Jurkat, Clone E6-1 (cell line): ENCODE results near the gene KRT4. TPM values are rescaled to one million over a fixed set of nuclear protein-coding genes. Genes with fewer than 3 reads are reported as not detected.
"Not testable (repeated sequence)": the region's sequence is repeated elsewhere in the genome, so short reads cannot be mapped to it uniquely, and the experiment has no call there.

ENCODE experiments used
- DNase-seq: peaks from one replicate; pipeline ENCODE4 v3.0.0-alpha.2; 2011; ENCODE audit warnings: low read depth, low spot score
- H3K4me3 ChIP-seq: 2 replicates; pipeline ENCODE4 v1.5.1; 2011; ENCODE audit warnings: mild to moderate bottlenecking, low read length, control low read depth, moderate library complexity
- polyA plus RNA-seq: library from polyadenylated mRNA; unstranded; fragments of >200 nt; gene quantifications from one replicate; pipeline ENCODE4 v1.2.1, GENCODE V29; 2012; ENCODE audit warnings: missing spikeins; ENCODE audit not compliant: insufficient read length, insufficient read depth

KRT4 gene
- not detected for polyA plus RNA-seq

GRCh38 chr12:52813885-52814709 lies at the start of gene KRT4:
TSS of gene KRT4 (minus strand) at chr12:52814116. CDS start at chr12:52814058, 58 bp downstream.
- DNase-seq: no peak
- H3K4me3 ChIP-seq: no peak within 1 kb of the TSS

DNA sequence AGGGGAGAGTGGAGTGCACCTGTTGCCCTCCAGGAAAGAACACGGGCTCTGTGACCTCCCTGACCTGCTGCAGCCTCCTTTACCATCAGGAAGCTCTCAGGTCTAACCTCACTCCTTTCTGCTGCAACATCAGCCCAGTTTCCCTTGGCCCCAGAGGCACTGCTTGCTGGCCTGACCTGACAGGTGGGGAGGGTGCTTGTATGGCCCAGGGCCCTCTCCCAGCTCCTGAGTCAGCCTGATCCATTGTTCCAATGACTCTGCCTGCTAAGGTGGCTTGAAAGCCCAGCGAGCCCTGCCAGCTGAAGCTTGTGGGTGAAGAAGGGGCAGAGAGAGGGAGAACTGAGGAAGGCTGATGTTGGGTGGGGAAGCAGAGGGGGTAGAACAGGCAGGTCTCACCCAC lies 48.1 kb upstream of the KRT4 start:
- no peak for DNase-seq
- H3K4me3 ChIP-seq: no peak overlapping the region

DNA sequence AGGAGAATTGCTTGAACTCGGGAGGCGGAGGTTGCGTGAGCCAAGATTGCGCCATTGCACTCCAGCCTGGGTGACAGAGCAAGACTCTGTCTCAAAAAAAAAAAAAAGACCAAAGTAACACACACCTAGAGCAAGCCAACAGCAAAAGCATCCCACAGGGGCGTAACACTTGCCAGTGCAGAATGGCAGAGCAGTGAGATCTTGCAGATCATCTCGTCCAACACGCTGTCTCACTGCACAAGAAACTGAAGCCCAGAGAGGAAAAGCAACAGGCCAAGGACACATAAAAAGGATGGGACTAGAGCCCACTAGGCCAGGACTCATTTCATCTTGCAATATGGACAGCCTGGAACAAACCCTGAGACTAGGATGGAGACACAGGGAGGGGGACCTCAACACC lies 47.6 kb upstream of the KRT4 start:
- DNase-seq: no peak
- H3K4me3 ChIP-seq: no peak overlapping the region

- H3K4me3 ChIP-seq: no peak overlapping the region
- DNase-seq: no peak
These were observed 46.3 kb upstream of the KRT4 start for GRCh38 chr12:52860102-52860823.

DNA sequence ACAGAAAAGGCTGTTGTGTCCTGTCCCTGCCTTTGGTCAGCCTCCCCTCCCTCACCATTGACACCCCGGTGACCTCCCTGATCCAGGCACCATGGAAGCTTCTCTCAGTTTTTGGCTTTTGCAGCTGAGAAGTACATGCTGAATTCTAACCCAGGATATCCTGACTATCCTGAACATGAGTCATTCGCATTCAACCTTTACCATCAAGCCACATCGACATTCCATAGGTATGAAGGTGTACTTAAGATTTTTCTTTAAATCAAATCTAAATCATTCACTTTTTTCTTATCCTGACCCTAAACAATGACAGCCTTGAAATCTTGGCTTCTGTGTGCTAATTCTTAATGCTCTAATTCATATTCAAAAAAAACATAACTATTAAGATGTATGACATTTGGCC lies 43.6 kb upstream of the KRT4 start:
- no peak overlapping the region for H3K4me3 ChIP-seq
- DNase-seq: no peak

DNA sequence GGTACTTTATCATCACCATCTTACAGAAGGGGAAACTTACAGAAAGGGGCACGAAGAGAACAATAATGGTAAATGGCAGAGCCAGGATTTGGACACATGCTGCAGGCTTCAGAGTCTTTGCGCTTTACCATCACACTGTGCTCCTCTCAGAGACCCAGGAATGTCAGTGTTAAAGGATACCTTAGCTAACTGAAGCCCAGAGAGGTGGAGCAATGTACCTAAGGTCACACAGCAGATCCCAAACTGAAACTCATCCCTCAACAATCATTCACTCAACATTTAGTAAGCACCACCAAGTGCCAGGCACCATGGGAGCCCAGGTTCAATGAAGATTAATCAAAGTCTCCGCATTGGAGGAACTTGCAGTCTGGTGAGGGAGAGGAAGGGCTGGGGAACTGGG lies 42.9 kb upstream of the KRT4 start:
- DNase-seq: no peak

GRCh38 chr12:52856077-52856476 lies 42.2 kb upstream of the KRT4 start:
- not testable (repeated sequence) for DNase-seq, H3K4me3 ChIP-seq

More for the DNA sequence above, 42.9 kb upstream of the KRT4 start:
- H3K4me3 ChIP-seq: no peak overlapping the region

GRCh38 chr12:52851787-52852186 lies 37.9 kb upstream of the KRT4 start:
- no peak overlapping the region for H3K4me3 ChIP-seq
- DNase-seq: no peak

DNA sequence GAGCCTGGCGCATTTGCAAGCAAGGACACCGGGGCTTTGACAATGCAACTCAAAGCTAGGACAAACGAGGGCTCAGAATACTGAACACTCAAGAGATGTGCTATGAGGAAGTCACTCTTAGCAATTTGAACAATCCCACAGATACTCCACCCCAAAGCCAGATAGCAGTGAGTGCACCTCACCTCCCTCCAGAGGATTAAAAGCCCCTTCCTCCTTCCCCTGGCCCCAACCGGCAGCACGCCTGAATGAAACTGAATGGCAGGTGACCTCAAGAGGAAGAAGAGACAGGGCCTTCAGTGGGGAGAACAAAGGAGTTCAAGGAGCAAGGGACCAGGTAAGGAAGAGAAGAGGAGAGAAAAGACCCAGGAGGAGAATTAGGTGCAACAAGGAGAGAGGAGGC lies 36.8 kb upstream of the KRT4 start:
- DNase-seq: no peak
- H3K4me3 ChIP-seq: no peak overlapping the region

DNA sequence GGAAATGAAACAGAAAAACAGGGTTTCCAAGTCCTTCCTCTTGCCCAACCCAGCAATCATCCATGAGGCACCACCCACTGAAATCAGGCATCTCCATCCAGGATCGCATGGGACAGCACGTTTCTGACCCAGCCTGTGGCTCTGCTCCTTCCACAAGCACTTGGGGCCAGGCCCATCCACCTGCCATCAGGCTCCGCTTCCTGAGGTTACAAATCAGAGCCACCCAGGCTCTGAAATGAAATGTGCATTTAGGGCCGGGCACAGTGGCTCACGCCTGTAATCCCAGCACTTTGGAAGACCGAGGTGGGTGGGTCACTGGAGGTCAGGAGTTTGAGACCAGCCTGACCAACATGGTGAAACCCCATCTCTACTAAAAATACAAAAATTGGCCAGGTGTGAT lies 35.6 kb upstream of the KRT4 start:
- H3K4me3 ChIP-seq: no peak overlapping the region

DNA sequence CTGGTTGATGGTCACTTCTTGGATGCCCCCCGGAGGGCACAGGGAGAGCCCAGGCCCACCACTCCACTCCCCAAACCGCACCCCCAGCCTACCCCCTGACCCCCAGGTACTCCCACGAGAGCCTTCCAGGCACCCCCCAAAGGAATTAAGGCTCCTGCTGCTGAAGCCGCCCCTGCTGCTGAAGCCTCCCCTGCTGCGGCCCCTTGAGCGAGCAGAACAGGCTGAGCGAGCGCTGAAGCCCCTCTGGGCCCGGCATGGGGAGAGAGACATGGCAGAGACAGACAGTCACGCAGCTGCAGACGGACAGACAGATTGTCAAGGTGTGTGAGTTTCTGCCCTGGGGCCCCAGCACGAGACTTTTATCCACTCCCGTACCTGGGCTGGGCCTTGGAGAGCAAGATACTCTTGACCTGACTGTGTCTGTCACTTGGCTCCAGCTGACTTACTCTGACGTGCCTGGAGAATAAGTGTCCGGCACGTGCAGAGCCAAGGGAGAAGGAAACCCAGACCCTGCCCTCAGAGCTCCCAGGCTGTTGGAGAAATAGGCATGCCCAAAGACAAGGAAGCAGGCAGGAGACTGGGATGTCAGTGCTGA lies 34.8 kb upstream of the KRT4 start, which contains the start of gene KRT78:
KRT78 (minus strand) TSS at position 334 of the 595 bp plus-strand sequence; CDS start at position 270, 64 bp downstream.
- H3K4me3 ChIP-seq: no peak within 1 kb of the TSS
- no peak for DNase-seq

More for the DNA sequence above, 35.6 kb upstream of the KRT4 start:
- DNase-seq: no peak

- DNase-seq: no peak
- H3K4me3 ChIP-seq: no peak overlapping the region
These were observed 33.6 kb upstream of the KRT4 start for GRCh38 chr12:52847335-52848102.

DNA sequence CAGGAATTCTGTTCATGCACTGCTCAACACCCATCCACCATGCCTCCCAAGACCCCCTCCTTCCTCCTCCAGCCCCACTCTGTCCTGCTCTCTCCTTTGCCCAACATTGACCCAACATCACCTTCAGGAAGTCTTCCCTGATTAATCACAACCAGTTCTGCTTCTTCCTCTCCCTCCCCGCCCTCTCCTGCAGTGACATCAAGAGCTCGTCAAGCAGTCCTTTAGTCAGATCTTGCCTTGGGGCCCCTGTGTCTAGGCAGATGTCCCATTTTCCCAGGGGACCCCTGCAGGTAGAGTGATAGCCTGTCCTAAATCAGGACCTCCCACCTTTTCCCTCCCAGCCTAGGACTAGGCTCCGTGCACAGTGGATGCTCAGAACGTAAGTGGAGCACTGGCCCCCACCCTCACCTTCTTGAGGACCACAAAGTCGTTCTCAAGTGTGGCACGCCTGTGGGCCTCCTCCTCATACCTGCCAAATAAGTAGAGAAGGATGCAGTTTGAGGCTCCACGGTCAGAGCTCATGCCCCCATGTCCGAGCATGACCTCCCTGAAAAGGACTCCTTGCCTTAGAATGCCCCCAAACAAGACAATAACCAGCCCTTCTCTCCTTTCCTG lies 32.5 kb upstream of the KRT4 start:
- no peak for DNase-seq
- no peak overlapping the region for H3K4me3 ChIP-seq

- DNase-seq: no peak
- no peak overlapping the region for H3K4me3 ChIP-seq
These were observed 32.0 kb upstream of the KRT4 start for GRCh38 chr12:52845946-52846345.

DNA sequence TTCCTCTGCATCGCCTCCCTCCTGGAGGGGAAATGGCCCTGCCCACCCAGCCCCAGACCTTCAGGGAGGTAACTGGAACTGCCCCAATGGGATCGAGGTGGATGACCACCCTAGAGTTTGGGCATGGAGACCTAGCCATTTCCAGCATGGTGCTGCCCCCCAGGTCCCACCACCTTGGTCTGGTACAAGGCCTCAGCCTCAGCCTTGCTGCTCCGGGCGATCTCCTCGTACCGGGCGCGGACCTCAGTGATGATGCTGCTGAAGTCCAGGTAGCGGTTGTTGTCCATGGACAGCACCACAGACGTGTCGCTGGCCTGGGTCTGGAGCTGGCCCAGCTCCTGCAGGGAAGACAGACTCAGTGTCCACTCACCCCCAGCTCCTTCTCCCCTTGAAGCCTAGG lies 30.5 kb upstream of the KRT4 start:
- DNase-seq: no peak
- no peak overlapping the region for H3K4me3 ChIP-seq

DNA sequence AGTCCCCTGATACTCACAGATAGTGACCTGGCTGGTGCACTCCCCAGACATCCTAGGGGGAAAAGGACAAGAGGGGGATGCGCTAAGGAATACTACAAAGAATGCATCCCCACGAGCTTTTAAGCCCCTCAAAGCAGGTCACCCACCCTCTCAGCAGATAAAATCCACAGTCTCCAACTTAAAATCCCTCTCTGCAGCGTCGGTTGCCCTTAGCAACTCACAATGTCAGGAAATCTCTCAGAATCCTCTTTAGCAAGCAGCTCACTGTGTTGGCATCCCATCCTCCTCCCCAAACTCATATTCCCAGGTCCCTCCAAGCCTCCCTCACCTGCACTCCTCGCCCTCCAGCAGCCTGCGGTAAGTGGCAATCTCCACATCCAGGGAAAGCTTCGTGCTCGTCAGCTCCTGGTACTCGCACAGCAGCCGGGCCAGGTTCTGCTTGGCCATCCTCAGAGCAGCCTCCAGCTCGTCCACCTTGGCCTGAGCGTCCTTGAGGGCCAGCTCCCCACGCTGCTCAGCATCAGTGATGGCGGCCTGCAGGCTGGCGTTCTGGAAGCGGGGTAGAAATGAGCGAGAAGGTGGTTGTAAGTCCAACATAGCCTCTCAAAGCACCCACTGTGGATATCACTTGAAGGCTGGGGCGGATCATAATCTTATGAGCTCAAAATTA lies 25.7 kb upstream of the KRT4 start:
- no peak for DNase-seq

DNA sequence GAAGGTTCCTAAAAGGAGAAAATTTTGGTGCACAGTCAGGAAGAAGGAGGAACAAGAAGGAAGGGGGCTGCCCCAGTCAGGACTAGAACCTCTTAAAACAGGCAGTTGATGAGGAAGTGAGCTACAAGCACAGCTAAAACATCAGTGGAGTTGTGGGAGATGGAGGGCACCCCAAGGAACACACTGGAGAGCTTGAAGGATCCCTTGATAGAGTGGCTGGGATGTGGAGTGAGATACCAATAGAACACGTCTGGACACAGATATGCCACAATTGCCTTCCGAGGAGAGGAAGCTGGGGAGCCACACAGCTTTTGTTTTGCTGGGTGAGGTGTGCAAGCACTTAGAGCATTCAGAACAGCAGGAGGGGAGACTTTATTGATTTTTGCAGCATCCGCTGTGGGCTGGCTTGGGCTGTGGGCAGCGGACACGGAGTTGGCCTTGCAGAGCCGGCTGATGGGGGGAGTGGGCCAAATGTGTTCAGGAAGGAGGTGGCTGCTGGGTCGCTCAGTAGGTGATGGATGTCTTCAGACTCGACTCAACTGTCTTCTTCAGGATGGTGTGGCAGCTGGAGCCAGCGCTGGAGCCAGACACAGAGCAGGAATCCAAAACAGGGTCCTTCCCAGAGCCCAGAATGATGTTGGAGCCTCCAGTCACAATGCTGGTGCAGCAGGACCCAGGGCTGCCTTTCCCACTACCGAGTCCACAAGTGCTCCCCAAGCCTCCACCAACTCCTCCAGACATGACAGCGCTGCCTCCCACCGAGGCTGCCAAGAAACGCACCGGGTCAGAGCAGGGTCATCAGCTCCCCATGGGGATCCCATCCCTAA lies 24.9 kb upstream of the KRT4 start:
- DNase-seq: no peak
- H3K4me3 ChIP-seq: no peak overlapping the region

More for the DNA sequence above, 25.7 kb upstream of the KRT4 start:
- no peak overlapping the region for H3K4me3 ChIP-seq
